Islet of Langerhans (tissue), 1 donor: ENCODE data around the gene MRPL46.
"Not testable (repeated sequence)": the region's sequence is repeated elsewhere in the genome, so short reads cannot be mapped to it uniquely, and the experiment has no call there.

ENCODE experiments used
- FAIRE-seq: peaks from one replicate; lab custom pipeline; 2011; peaks lifted over from hg19 to GRCh38; lab: Jason Lieb, UNC

Gene MRPL46

GRCh38 chr15:88441076-88441730 is 26.0 kb downstream of the MRPL46 start:
- FAIRE-seq: no peak

GRCh38 chr15:88440021-88440420 is 27.2 kb downstream of the MRPL46 start:
- FAIRE-seq: no peak

GRCh38 chr15:88438181-88438580 is 29.0 kb downstream of the MRPL46 start:
- no peak for FAIRE-seq

- not testable (repeated sequence) for FAIRE-seq
Measured at GRCh38 chr15:88434106-88434505, 33.1 kb downstream of the MRPL46 start.

- no peak for FAIRE-seq
Measured at GRCh38 chr15:88433046-88433685, 34.0 kb downstream of the MRPL46 start.

GRCh38 chr15:88431441-88431840 is 35.7 kb downstream of the MRPL46 start:
- FAIRE-seq: no peak

- no peak for FAIRE-seq
Measured at GRCh38 chr15:88430051-88430450, 37.1 kb downstream of the MRPL46 start.

- no peak for FAIRE-seq
Measured at GRCh38 chr15:88428805-88429605, 38.2 kb downstream of the MRPL46 start.

- FAIRE-seq: no peak
Measured at GRCh38 chr15:88428053-88428452, 39.1 kb downstream of the MRPL46 start.

- no peak for FAIRE-seq
Measured at GRCh38 chr15:88426304-88426703, 40.9 kb downstream of the MRPL46 start.

GRCh38 chr15:88423331-88423730 is 43.9 kb downstream of the MRPL46 start:
- FAIRE-seq: no peak

- no peak for FAIRE-seq
Measured at GRCh38 chr15:88419830-88420229, 47.4 kb downstream of the MRPL46 start.
